CD14-positive monocyte (primary cell): ENCODE results near the gene ITGA4. TPM values are rescaled to one million over a fixed set of nuclear protein-coding genes. Genes with fewer than 3 reads are reported as not detected.

Experiments
- DNase-seq, 3 donors: peaks; one replicate each; pipeline ENCODE4 v3.0.0-alpha.2; 2011 to 2022
- H2AFZ ChIP-seq: 2 replicates; pipeline ENCODE4 v1.6.0; 2012; ENCODE audit warnings: mild to moderate bottlenecking, low read depth, low read length, inconsistent platforms; ENCODE audit not compliant: insufficient read depth, poor library complexity, severe bottlenecking
- H3K27ac ChIP-seq, 2 donors: 1 replicate in 1 of 2; 2 replicates in 1 of 2; pipeline ENCODE4 v1.5.1; 2012 to 2013; ENCODE audit warnings: low read length in 2 of 2, control low read depth in 1 of 2, inconsistent platforms in 1 of 2, low read depth in 1 of 2, mild to moderate bottlenecking in 1 of 2
- H3K27me3 ChIP-seq, 2 donors: one replicate each; pipeline versions ENCODE4 v1.6.0 to v1.6.1; 2011 to 2013; ENCODE audit warnings: low read length in 2 of 2; ENCODE audit not compliant: control insufficient read depth in 2 of 2, insufficient read depth in 2 of 2
- H3K36me3 ChIP-seq, 2 donors: replicated peaks in 1 of 2; 1 replicate in 1 of 2; 2 replicates in 1 of 2; pipeline versions ENCODE4 v1.5.1 to v1.6.1; 2012 to 2013; ENCODE audit warnings: low read length in 2 of 2, control low read depth in 1 of 2, inconsistent platforms in 1 of 2, mild to moderate bottlenecking in 1 of 2; ENCODE audit not compliant: insufficient read depth in 2 of 2, control insufficient read depth in 1 of 2
- H3K4me1 ChIP-seq, 2 donors: 1 replicate in 1 of 2; 2 replicates in 1 of 2; pipeline versions ENCODE4 v1.5.1 to v1.6.1; 2012 to 2013; ENCODE audit warnings: low read length in 2 of 2, control low read depth in 1 of 2, inconsistent platforms in 1 of 2, mild to moderate bottlenecking in 1 of 2, moderate library complexity in 1 of 2; ENCODE audit not compliant: insufficient read depth in 2 of 2, control insufficient read depth in 1 of 2
- H3K4me2 ChIP-seq: replicated peaks from 2 replicates; pipeline ENCODE3; 2012; ENCODE audit warnings: low read length, moderate library complexity, mild to moderate bottlenecking; ENCODE audit not compliant: poor library complexity, severe bottlenecking; ENCODE audit errors: extremely low read depth
- H3K4me3 ChIP-seq, 3 experiments: fragments of 200-600 bp in 1 of 3; sonication (generic) in 1 of 3; replicated peaks in 1 of 3; 1 replicate in 2 of 3; 2 replicates in 1 of 3; pipeline ENCODE4 v1.5.1; 2011 to 2013; ENCODE audit warnings: low read length in 3 of 3, mild to moderate bottlenecking in 3 of 3, control low read depth in 2 of 3, low read depth in 2 of 3, inconsistent platforms in 1 of 3, moderate library complexity in 1 of 3
- H3K79me2 ChIP-seq: 2 replicates; pipeline ENCODE4 v1.6.0; 2012; ENCODE audit warnings: mild to moderate bottlenecking, control low read depth, inconsistent platforms, low read length, moderate library complexity; ENCODE audit not compliant: insufficient read depth
- H3K9ac ChIP-seq: 2 replicates; pipeline ENCODE4 v1.6.0; 2017; ENCODE audit warnings: low read length, mild to moderate bottlenecking; ENCODE audit not compliant: insufficient read depth, poor library complexity, severe bottlenecking
- H3K9me3 ChIP-seq, 2 donors: replicated peaks in 1 of 2; 1 replicate in 1 of 2; 2 replicates in 1 of 2; pipeline versions ENCODE4 v1.5.1 to v1.6.1; 2012 to 2013; ENCODE audit warnings: low read length in 2 of 2, control low read depth in 1 of 2; ENCODE audit not compliant: control insufficient read depth in 1 of 2, insufficient read depth in 1 of 2
- H4K20me1 ChIP-seq: 2 replicates; pipeline ENCODE4 v1.6.0; 2012; ENCODE audit warnings: mild to moderate bottlenecking, low read length, control low read depth, moderate library complexity; ENCODE audit not compliant: insufficient read depth
- H3K27ac Mint-ChIP-seq, 7 donors: one replicate each; pipeline ENCODE4 v1.8.0; 2020; ENCODE audit warnings: mild to moderate bottlenecking in 7 of 7, mixed read lengths in 7 of 7, moderate library complexity in 6 of 7, inconsistent platforms in 2 of 7
- H3K27me3 Mint-ChIP-seq, 3 donors: one replicate each; pipeline ENCODE4 v1.8.0; 2021 to 2022; ENCODE audit warnings: low read depth in 3 of 3, mild to moderate bottlenecking in 3 of 3, mixed read lengths in 3 of 3, moderate library complexity in 3 of 3, inconsistent platforms in 1 of 3
- H3K36me3 Mint-ChIP-seq, 2 donors: one replicate each; pipeline ENCODE4 v1.8.0; 2020; ENCODE audit warnings: mixed read lengths in 2 of 2, inconsistent platforms in 1 of 2, mild to moderate bottlenecking in 1 of 2
- H3K4me1 Mint-ChIP-seq: one replicate; pipeline ENCODE4 v1.8.0; 2020; ENCODE audit warnings: mild to moderate bottlenecking, mixed read lengths
- H3K4me3 Mint-ChIP-seq, 2 donors: one replicate each; pipeline ENCODE4 v1.8.0; 2020; ENCODE audit warnings: mild to moderate bottlenecking in 2 of 2, mixed read lengths in 2 of 2, moderate library complexity in 1 of 2
- H3K9me3 Mint-ChIP-seq, 7 donors: one replicate each; pipeline ENCODE4 v1.8.0; 2020 to 2022; ENCODE audit warnings: mixed read lengths in 7 of 7, mild to moderate bottlenecking in 6 of 7, moderate library complexity in 6 of 7, inconsistent platforms in 2 of 7
- WGBS: methylation state at CpG from one replicate; pipeline ENCODE4 v1.1.5; 2013; ENCODE audit warnings: missing lambda C conversion rate; ENCODE audit not compliant: insufficient coverage; 5-methylcytosine and 5-hydroxymethylcytosine counted together
- intact Hi-C, 2 donors: fragments of 100-400 bp; cut with micrococcal nuclease; formaldehyde crosslinking; loops; one replicate each; pipeline versions ENCODE4 v1.15.0 to v1.15.1; 2023
- polyA plus RNA-seq, 3 donors: library from polyadenylated mRNA; depleted of rRNA in 1 of 3; unstranded in 2 of 3; stranded (reverse) in 1 of 3; fragments of 300-500 nt in 2 of 3; fragments of >200 nt in 1 of 3; fragmentation: Illumina TruSeq in 2 of 3; gene quantifications; 1 replicate in 2 of 3; 2 replicates in 1 of 3; pipeline ENCODE4 v1.2.3, GENCODE V29; 2012 to 2021
- TF ChIP-seq, protein P1 (sequence below): fragments of 200-600 bp; IDR thresholded peaks from one replicate; pipeline ENCODE4 v1.8.0; 2022; ENCODE audit warnings: antibody characterized with exemption, mild to moderate bottlenecking

The ITGA4 gene
- polyA plus RNA-seq, 3 donors: 66.1 to 97.3 (median 84.1) TPM

DNA sequence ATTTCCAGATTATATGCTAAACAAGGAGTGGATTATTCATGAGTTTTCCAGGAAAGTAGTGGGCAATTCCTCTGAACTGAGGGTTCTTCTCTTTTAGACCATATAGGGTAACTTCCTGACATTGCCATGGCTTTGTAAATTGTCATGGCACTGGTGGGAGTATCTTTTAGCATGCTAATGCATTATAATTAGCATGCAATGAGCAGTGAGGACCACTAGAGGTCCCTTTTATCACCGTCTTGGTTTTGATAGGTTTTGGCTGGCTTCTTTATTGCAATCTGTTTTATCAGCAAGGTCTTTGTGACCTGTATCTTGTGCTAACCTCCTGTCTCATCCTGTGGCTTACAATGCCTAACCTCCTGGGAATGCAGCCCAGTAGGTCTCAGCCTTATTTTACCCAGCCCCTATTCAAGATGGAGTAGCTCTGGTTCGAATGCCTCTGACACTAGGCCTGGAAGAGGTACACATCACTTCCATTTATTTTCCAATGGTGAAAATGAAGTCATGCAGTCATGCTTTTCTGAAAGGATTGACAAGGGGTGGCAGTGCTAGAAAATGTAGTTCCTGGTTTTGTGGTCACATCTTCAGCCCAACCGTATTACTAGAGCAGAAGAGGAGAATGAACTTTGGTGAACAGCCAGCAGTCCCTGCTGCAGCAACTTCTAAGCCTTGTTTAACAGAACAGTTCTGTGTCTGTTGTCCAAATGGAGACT lies 26.6 kb upstream of the ITGA4 start:
- H3K9me3 Mint-ChIP-seq: peaks cover 5 to 12% (median 9%) of the 10 kb centered on the region in 7 donors
- no peak overlapping the region for H3K27ac Mint-ChIP-seq
- H3K4me1 ChIP-seq: peaks cover 7 to 9% of the 10 kb centered on the region in 2 donors
- no peak overlapping the region for H3K27ac ChIP-seq
- no peaks in the 10 kb centered on the region for H3K79me2 ChIP-seq
- no peaks in the 10 kb centered on the region for H3K27me3 ChIP-seq
- no peak overlapping the region for H3K4me3 Mint-ChIP-seq
- DNase-seq: peak; percentile 16 to 30 (median 19)
- no peak overlapping the region for H3K4me2 ChIP-seq
- WGBS: 10% methylated on average over 2 of the region's 3 CpGs
- peaks cover 11% of the 10 kb centered on the region for H3K4me1 Mint-ChIP-seq
- TF ChIP-seq, protein P1, sequence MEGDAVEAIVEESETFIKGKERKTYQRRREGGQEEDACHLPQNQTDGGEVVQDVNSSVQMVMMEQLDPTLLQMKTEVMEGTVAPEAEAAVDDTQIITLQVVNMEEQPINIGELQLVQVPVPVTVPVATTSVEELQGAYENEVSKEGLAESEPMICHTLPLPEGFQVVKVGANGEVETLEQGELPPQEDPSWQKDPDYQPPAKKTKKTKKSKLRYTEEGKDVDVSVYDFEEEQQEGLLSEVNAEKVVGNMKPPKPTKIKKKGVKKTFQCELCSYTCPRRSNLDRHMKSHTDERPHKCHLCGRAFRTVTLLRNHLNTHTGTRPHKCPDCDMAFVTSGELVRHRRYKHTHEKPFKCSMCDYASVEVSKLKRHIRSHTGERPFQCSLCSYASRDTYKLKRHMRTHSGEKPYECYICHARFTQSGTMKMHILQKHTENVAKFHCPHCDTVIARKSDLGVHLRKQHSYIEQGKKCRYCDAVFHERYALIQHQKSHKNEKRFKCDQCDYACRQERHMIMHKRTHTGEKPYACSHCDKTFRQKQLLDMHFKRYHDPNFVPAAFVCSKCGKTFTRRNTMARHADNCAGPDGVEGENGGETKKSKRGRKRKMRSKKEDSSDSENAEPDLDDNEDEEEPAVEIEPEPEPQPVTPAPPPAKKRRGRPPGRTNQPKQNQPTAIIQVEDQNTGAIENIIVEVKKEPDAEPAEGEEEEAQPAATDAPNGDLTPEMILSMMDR: peak; percentile 54
- H3K9me3 ChIP-seq: no peaks in the 10 kb centered on the region
- H4K20me1 ChIP-seq: no peaks in the 10 kb centered on the region
- no peak overlapping the region for H3K9ac ChIP-seq
- peaks cover 0 to 1% of the 10 kb centered on the region in 2 donors for H3K36me3 Mint-ChIP-seq
- H3K4me3 ChIP-seq: no peak overlapping the region
- no peaks in the 10 kb centered on the region for H3K27me3 Mint-ChIP-seq
- H3K36me3 ChIP-seq: no peaks in the 10 kb centered on the region
- intact Hi-C loops: no loop called here
- H2AFZ ChIP-seq: no peak overlapping the region

DNA sequence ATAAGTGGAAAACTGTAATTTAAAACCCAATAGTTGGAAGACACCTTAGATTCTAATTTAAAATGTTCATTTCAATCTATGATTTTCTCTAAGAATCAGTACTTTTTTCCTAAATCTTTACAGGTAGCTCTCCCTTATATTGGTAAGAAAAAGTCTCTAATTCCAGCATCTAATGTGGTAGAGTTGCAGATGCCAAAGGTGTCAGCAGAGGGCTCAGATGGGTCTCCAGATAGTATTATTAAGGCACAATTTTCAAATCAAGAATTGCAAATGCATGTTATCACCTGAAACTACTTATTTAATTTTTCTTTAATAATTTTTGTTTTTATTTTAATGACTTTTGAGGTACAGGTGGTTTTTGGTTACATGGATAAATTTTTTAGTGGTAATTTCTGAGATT lies 25.5 kb upstream of the ITGA4 start:
- Histone ChIP-seq H3K4me2 (no peak overlapping the region), H3K9me3 (no peaks in the 10 kb centered on the region), H2AFZ (no peak overlapping the region), H3K4me1 (peaks cover 7 to 9% of the 10 kb centered on the region in 2 donors), H3K79me2 (no peaks in the 10 kb centered on the region), H3K9ac (no peak overlapping the region), H3K27me3 (no peaks in the 10 kb centered on the region), H3K27ac (no peak overlapping the region), H3K4me3 (no peak overlapping the region), H4K20me1 (no peaks in the 10 kb centered on the region), H3K36me3 (no peaks in the 10 kb centered on the region)
- no peaks in the 10 kb centered on the region for H3K27me3 Mint-ChIP-seq
- peaks cover 1 to 12% (median 9%) of the 10 kb centered on the region in 7 donors for H3K9me3 Mint-ChIP-seq
- H3K36me3 Mint-ChIP-seq: peaks cover 0 to 1% of the 10 kb centered on the region in 2 donors
- TF ChIP-seq, protein P1: no peak
- intact Hi-C loops: no loop called here
- no peak for DNase-seq
- peaks cover 11% of the 10 kb centered on the region for H3K4me1 Mint-ChIP-seq
- no peak overlapping the region for H3K4me3 Mint-ChIP-seq
- no peak overlapping the region for H3K27ac Mint-ChIP-seq
